ENCODE measurements around the gene SUPT6H.
A peak's percentile ranks its signal among the peaks of the same experiment; 100 is the strongest.

Gene SUPT6H

DNA sequence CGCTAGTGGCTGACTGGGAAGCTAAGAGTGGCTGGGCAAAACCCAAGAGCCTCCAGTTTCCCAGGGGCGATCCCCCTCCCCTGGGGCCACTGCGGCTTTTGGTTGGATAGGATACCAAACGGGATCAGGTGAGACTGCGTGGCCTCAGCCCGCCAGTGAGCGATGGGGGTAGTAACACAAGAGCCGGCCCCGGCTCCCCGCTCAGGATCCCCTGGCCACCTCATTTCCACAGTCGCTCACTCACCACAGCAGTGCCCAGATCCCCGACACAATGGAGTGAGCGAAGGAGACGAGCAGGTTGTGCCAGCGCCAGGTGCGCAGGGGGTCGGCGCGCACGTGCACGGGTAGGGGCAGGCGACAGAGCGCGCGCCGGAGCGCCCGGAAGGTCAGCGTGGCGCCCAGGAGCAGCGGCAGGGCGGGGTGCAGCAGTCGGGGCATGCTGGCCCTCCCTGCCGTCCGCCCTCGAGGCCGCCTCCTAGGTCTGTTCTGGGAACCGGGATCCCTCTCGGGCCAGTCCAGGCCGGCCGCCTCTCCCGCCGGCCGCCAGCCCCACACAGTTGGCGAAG, 63.7 kb downstream of the SUPT6H start (continued):
- no peak for TF ChIP-seq TCF7L2 (IDR thresholded peaks at IDR 0.05; ENCODE audit: borderline replicate concordance, low read depth, low read length)
- TF ChIP-seq, protein P1, sequence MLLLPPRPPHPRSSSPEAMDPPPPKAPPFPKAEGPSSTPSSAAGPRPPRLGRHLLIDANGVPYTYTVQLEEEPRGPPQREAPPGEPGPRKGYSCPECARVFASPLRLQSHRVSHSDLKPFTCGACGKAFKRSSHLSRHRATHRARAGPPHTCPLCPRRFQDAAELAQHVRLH (tag by site-specific recombination; IDR thresholded peaks at IDR 0.05), result no peak
- no peak for TF ChIP-seq RBAK (tag by site-specific recombination; IDR thresholded peaks at IDR 0.05)
- peak; percentile 58; the same call in 1 of the 2 replicates for TF ChIP-seq ZNF785 (tag by site-specific recombination; IDR thresholded peaks at IDR 0.05)
- TF ChIP-seq ZEB2 (tag by site-specific recombination; IDR thresholded peaks at IDR 0.05), result peak; percentile 92
- no peak; the same call in 1 of the 2 replicates for TF ChIP-seq KLF1 (tag by site-specific recombination; IDR thresholded peaks at IDR 0.05)
- TF ChIP-seq ZNF548 (tag by site-specific recombination; IDR thresholded peaks at IDR 0.05), result no peak
- TF ChIP-seq KLF9 (tag by site-specific recombination; IDR thresholded peaks at IDR 0.05; ENCODE audit: low read depth), result no peak; the same call in 1 of the 2 replicates
- no peak for TF ChIP-seq GFI1B (tag by site-specific recombination; IDR thresholded peaks at IDR 0.05)
- TF ChIP-seq ZNF23 (tag by site-specific recombination; IDR thresholded peaks at IDR 0.05; ENCODE audit: borderline replicate concordance), result no peak
- TF ChIP-seq ZNF692 (tag by site-specific recombination; IDR thresholded peaks at IDR 0.05), result peak; percentile 66
- TF ChIP-seq KLF7 (tag by site-specific recombination; IDR thresholded peaks at IDR 0.05; ENCODE audit: borderline replicate concordance), result peak; percentile 35; the same call in 1 of the 2 replicates
- peak; percentile 85 for TF ChIP-seq ZBTB6 (tag by site-specific recombination; IDR thresholded peaks at IDR 0.05)
- TF ChIP-seq SCRT1 (tag by site-specific recombination; IDR thresholded peaks at IDR 0.05; ENCODE audit: borderline replicate concordance), result no peak
- TF ChIP-seq, protein P2, sequence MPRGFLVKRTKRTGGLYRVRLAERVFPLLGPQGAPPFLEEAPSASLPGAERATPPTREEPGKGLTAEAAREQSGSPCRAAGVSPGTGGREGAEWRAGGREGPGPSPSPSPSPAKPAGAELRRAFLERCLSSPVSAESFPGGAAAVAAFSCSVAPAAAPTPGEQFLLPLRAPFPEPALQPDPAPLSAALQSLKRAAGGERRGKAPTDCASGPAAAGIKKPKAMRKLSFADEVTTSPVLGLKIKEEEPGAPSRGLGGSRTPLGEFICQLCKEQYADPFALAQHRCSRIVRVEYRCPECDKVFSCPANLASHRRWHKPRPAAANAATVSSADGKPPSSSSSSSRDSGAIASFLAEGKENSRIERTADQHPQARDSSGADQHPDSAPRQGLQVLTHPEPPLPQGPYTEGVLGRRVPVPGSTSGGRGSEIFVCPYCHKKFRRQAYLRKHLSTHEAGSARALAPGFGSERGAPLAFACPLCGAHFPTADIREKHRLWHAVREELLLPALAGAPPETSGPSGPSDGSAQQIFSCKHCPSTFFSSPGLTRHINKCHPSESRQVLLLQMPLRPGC (tag by site-specific recombination; IDR thresholded peaks at IDR 0.05), result no peak; the same call in 1 of the 2 replicates
- TF ChIP-seq ZNF837 (tag by site-specific recombination; IDR thresholded peaks at IDR 0.05), result peak; percentile 68; the same call in 1 of the 2 replicates
- TF ChIP-seq, protein P3, sequence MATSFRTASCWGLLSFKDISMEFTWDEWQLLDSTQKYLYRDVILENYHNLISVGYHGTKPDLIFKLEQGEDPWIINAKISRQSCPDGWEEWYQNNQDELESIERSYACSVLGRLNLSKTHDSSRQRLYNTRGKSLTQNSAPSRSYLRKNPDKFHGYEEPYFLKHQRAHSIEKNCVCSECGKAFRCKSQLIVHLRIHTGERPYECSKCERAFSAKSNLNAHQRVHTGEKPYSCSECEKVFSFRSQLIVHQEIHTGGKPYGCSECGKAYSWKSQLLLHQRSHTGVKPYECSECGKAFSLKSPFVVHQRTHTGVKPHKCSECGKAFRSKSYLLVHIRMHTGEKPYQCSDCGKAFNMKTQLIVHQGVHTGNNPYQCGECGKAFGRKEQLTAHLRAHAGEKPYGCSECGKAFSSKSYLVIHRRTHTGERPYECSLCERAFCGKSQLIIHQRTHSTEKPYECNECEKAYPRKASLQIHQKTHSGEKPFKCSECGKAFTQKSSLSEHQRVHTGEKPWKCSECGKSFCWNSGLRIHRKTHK (tag by site-specific recombination; IDR thresholded peaks at IDR 0.05), result no peak
- no peak for TF ChIP-seq ZNF433 (tag by site-specific recombination; IDR thresholded peaks at IDR 0.05; ENCODE audit: low read depth)
- TF ChIP-seq ZNF140 (tag by site-specific recombination; IDR thresholded peaks at IDR 0.05), result no peak
- no peak for TF ChIP-seq ZNF549 (tag by site-specific recombination; IDR thresholded peaks at IDR 0.05)
- peak; percentile 24; the same call in 1 of the 2 replicates for TF ChIP-seq ZNF133 (tag by site-specific recombination; IDR thresholded peaks at IDR 0.05)
- no peak for TF ChIP-seq BCL6B (tag by site-specific recombination; IDR thresholded peaks at IDR 0.05)
- no peak for TF ChIP-seq ZNF701 (tag by site-specific recombination; IDR thresholded peaks at IDR 0.05)
- no peak for TF ChIP-seq ZNF768 (tag by site-specific recombination; IDR thresholded peaks at IDR 0.05)
- TF ChIP-seq ZNF514 (tag by site-specific recombination; IDR thresholded peaks at IDR 0.05), result no peak
- 0 out of 2 replicates have a peak, but pooled peaks have one; percentile 17 for TF ChIP-seq MYNN (tag by site-specific recombination; IDR thresholded peaks at IDR 0.05; ENCODE audit: borderline replicate concordance)
- no peak for TF ChIP-seq ZNF677 (tag by site-specific recombination; IDR thresholded peaks at IDR 0.05)
- no peak for TF ChIP-seq ZNF792 (tag by site-specific recombination; IDR thresholded peaks at IDR 0.05)
- TF ChIP-seq OSR2 (tag by site-specific recombination; IDR thresholded peaks at IDR 0.05), result peak; percentile 51
- no peak; the same call in 1 of the 2 replicates for TF ChIP-seq BCL11A (tag by site-specific recombination; IDR thresholded peaks at IDR 0.05; ENCODE audit: low read depth)
- TF ChIP-seq, protein P4, sequence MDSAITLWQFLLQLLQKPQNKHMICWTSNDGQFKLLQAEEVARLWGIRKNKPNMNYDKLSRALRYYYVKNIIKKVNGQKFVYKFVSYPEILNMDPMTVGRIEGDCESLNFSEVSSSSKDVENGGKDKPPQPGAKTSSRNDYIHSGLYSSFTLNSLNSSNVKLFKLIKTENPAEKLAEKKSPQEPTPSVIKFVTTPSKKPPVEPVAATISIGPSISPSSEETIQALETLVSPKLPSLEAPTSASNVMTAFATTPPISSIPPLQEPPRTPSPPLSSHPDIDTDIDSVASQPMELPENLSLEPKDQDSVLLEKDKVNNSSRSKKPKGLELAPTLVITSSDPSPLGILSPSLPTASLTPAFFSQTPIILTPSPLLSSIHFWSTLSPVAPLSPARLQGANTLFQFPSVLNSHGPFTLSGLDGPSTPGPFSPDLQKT (IDR thresholded peaks at IDR 0.05; ENCODE audit: borderline replicate concordance, low read depth, low read length), result no peak
- 0 out of 2 replicates have a peak, but pooled peaks have one; percentile 16 for TF ChIP-seq ZNF585B (tag by site-specific recombination; IDR thresholded peaks at IDR 0.05)
- no peak; the same call in 1 of the 2 replicates for TF ChIP-seq ZNF2 (tag by site-specific recombination; IDR thresholded peaks at IDR 0.05)
